Measurements from ENCODE around the gene C1QTNF1. TPM values are rescaled to one million over a fixed set of nuclear protein-coding genes. Genes with fewer than 3 reads are reported as not detected.

Gene C1QTNF1
- total RNA-seq, 2 experiments from 2014 or later: not detected

GRCh38 chr17:79039886-79040285 is 15.9 kb downstream of the C1QTNF1 start:
- TF ChIP-seq, protein P1, sequence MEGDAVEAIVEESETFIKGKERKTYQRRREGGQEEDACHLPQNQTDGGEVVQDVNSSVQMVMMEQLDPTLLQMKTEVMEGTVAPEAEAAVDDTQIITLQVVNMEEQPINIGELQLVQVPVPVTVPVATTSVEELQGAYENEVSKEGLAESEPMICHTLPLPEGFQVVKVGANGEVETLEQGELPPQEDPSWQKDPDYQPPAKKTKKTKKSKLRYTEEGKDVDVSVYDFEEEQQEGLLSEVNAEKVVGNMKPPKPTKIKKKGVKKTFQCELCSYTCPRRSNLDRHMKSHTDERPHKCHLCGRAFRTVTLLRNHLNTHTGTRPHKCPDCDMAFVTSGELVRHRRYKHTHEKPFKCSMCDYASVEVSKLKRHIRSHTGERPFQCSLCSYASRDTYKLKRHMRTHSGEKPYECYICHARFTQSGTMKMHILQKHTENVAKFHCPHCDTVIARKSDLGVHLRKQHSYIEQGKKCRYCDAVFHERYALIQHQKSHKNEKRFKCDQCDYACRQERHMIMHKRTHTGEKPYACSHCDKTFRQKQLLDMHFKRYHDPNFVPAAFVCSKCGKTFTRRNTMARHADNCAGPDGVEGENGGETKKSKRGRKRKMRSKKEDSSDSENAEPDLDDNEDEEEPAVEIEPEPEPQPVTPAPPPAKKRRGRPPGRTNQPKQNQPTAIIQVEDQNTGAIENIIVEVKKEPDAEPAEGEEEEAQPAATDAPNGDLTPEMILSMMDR (IDR thresholded peaks at IDR 0.05): no peak
- Histone ChIP-seq H3K27ac (ENCODE audit: low read depth in 1 of 2, low read length in 2 of 2) (no peak overlapping the region), H3K27me3 (ENCODE audit: control insufficient read depth in 1 of 2, insufficient read depth in 2 of 2, low read length in 2 of 2) (peaks cover 0 to 1% of the 10 kb centered on the region in 2 experiments), H3K36me3 (ENCODE audit: insufficient read depth, low read length) (no peaks in the 10 kb centered on the region), H3K4me1 (ENCODE audit: insufficient read depth, low read length) (peaks cover 2% of the 10 kb centered on the region), H3K9me3 (ENCODE audit: control insufficient read depth in 1 of 2, insufficient read depth in 1 of 2, low read length in 2 of 2) (no peaks in the 10 kb centered on the region), H3K4me3 (ENCODE audit: low read length) (no peak overlapping the region)
- intact Hi-C loops (cut with DNase I, micrococcal nuclease): loop anchor here in 1 of 2 experiments (5.0 kb wide), 1 partner anchor 53 kb away; no protein-coding TSS in a partner anchor
- Mint-ChIP-seq H3K36me3 (ENCODE audit: low read depth) (no peaks in the 10 kb centered on the region), H3K4me3 (no peak overlapping the region), H3K4me1 (ENCODE audit: low read depth) (no peaks in the 10 kb centered on the region), H3K9me3 (no peaks in the 10 kb centered on the region), H3K27ac (no peak overlapping the region), H3K27me3 (peaks cover 6% of the 10 kb centered on the region)
- CTCF ChIA-PET: no interaction called here
- ATAC-seq (ENCODE audit: poor library complexity) (no peak), DNase-seq (no peak)
- POLR2A ChIA-PET: no interaction called here

- no peak for ATAC-seq (ENCODE audit: poor library complexity)
- CTCF ChIA-PET: interaction anchor here (0.8 kb wide), 1 partner anchor 46 kb away, joined by 3 read pairs; no protein-coding TSS in a partner anchor
- Histone ChIP-seq H3K27me3 (ENCODE audit: control insufficient read depth in 1 of 2, insufficient read depth in 2 of 2, low read length in 2 of 2) (peaks cover 0 to 6% of the 10 kb centered on the region in 2 experiments), H3K4me3 (ENCODE audit: low read length) (no peak overlapping the region), H3K27ac (ENCODE audit: low read depth in 1 of 2, low read length in 2 of 2) (no peak overlapping the region), H3K4me1 (ENCODE audit: insufficient read depth, low read length) (peaks cover 7% of the 10 kb centered on the region), H3K36me3 (ENCODE audit: insufficient read depth, low read length) (no peaks in the 10 kb centered on the region), H3K9me3 (ENCODE audit: control insufficient read depth in 1 of 2, insufficient read depth in 1 of 2, low read length in 2 of 2) (no peaks in the 10 kb centered on the region)
- DNase-seq: no peak
- TF ChIP-seq, protein P1 (IDR thresholded peaks at IDR 0.05): no peak
- no peak overlapping the region for H3K4me3 Mint-ChIP-seq
- no peaks in the 10 kb centered on the region for H3K4me1 Mint-ChIP-seq (ENCODE audit: low read depth)
- intact Hi-C loops (cut with DNase I, micrococcal nuclease): loop anchor here in 1 of 2 experiments (5.0 kb wide), 1 partner anchor 54 kb away; no protein-coding TSS in a partner anchor
- H3K9me3 Mint-ChIP-seq: no peaks in the 10 kb centered on the region
- H3K36me3 Mint-ChIP-seq (ENCODE audit: low read depth): no peaks in the 10 kb centered on the region
- H3K27me3 Mint-ChIP-seq: peaks cover 14% of the 10 kb centered on the region
- H3K27ac Mint-ChIP-seq: no peak overlapping the region
- POLR2A ChIA-PET: interaction anchor here (0.7 to 0.8 kb wide), 2 partner anchors 8 to 61 kb away, joined by 3 read pairs; no protein-coding TSS in a partner anchor
These were observed 17.1 kb downstream of the C1QTNF1 start for GRCh38 chr17:79041041-79041570.

DNA sequence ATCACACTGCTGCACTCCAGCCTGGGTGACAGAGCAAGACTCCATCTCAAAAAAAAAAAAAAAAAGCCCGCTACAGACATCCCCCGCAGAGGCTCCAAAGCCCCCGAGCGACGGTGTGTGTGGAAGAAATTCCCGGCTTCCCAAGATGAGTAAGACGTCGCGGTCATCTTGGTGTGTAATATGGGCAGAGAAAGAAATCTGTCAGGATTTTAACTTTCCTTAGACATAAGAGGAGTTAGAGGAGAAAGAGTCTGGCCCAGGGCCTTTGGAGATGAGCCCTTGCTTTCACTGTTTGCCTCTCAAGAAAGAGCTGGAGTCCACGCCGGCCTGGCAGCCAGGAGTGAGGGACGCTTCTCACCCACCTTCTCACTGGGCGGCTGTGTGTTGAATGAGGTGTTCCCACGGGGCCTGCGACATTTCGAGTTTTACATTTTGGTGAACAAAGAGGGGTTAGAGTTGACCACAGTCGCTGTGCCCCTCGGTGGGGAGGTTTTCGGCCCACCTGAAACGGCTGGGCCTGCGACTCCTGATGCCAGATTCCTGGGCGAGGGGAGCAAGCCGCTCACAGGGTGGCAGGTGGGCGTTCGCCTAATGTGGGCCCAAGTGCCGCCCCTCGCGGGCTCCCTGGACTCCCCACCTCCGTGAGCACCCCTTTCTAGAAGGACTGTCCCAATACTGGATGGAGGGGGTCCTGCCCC is 17.9 kb downstream of the C1QTNF1 start:
- ATAC-seq (ENCODE audit: poor library complexity) (no peak), DNase-seq (no peak)
- H3K9me3 Mint-ChIP-seq: no peaks in the 10 kb centered on the region
- H3K27ac ChIP-seq (ENCODE audit: low read depth in 1 of 2, low read length in 2 of 2): no peak overlapping the region
- no peaks in the 10 kb centered on the region for H3K36me3 ChIP-seq (ENCODE audit: insufficient read depth, low read length)
- POLR2A ChIA-PET: no interaction called here
- no peak overlapping the region for H3K4me3 ChIP-seq (ENCODE audit: low read length)
- H3K36me3 Mint-ChIP-seq (ENCODE audit: low read depth): no peaks in the 10 kb centered on the region
- H3K4me1 ChIP-seq (ENCODE audit: insufficient read depth, low read length): peaks cover 8% of the 10 kb centered on the region
- H3K9me3 ChIP-seq (ENCODE audit: control insufficient read depth in 1 of 2, insufficient read depth in 1 of 2, low read length in 2 of 2): no peaks in the 10 kb centered on the region
- H3K27me3 ChIP-seq (ENCODE audit: control insufficient read depth in 1 of 2, insufficient read depth in 2 of 2, low read length in 2 of 2): peaks cover 0 to 6% of the 10 kb centered on the region in 2 experiments
- intact Hi-C loops (cut with DNase I, micrococcal nuclease): loop anchor here (1.0 to 5.0 kb wide), 3 partner anchors 23 to 56 kb away; no protein-coding TSS in a partner anchor
- CTCF ChIA-PET: interaction anchor here (0.8 to 1.2 kb wide), 5 partner anchors 9 to 545 kb away, joined by 3 to 6 read pairs (median 4); no protein-coding TSS in a partner anchor
- H3K4me1 Mint-ChIP-seq (ENCODE audit: low read depth): no peaks in the 10 kb centered on the region
- H3K4me3 Mint-ChIP-seq: no peak overlapping the region
- no peak overlapping the region for H3K27ac Mint-ChIP-seq
- H3K27me3 Mint-ChIP-seq: peaks cover 14% of the 10 kb centered on the region
- TF ChIP-seq, protein P1 (IDR thresholded peaks at IDR 0.05): no peak

Measured in CD4-positive, alpha-beta T cell (primary cell).